ENCODE measurements around the gene SERF2. TPM values are rescaled to one million over a fixed set of nuclear protein-coding genes. Genes with fewer than 3 reads are reported as not detected.

The SERF2 gene
- total and polyA plus RNA-seq, 2 of the 13 experiments (the other 11 are each of a cell fraction or from before 2014, with no cell fraction given), result 811 to 1,257 TPM

DNA sequence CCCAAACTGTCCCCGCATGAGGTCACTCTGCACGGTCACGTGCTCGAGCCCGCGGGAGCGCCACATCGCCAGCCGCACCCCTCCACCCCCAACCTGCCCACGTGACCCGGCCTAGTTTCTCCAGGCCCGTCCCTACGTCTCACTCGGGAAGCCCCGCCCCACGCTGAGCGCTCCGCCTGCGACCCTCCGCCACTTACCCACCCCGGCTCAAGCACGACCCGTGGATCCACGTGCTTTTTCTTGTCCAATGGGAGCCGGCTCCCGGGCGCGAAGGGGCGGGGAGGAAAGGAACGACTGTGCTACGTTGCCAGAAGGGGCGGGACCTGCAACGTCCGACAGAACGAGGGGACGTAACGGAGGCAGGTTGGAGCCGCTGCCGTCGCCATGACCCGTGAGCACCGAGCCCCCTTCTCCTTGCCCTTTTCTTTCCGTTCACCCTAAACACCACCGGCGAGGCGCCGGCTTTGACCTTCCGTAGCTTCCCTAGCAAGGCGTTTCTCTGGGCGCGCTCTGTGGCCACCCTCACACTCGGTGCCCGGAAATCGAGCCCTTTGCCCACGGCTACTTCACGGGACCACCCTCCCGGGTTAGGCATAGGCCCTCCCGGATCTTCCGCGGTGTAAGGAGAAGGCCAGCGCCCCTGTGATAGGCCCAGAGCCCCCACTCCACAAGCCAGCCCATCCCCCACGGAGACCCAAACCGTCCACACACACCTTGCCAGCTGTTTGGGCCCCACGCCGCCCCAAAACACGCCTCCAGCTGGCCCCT, at the start of gene SERF2 (continued):
- TF ChIP-seq, protein P1, sequence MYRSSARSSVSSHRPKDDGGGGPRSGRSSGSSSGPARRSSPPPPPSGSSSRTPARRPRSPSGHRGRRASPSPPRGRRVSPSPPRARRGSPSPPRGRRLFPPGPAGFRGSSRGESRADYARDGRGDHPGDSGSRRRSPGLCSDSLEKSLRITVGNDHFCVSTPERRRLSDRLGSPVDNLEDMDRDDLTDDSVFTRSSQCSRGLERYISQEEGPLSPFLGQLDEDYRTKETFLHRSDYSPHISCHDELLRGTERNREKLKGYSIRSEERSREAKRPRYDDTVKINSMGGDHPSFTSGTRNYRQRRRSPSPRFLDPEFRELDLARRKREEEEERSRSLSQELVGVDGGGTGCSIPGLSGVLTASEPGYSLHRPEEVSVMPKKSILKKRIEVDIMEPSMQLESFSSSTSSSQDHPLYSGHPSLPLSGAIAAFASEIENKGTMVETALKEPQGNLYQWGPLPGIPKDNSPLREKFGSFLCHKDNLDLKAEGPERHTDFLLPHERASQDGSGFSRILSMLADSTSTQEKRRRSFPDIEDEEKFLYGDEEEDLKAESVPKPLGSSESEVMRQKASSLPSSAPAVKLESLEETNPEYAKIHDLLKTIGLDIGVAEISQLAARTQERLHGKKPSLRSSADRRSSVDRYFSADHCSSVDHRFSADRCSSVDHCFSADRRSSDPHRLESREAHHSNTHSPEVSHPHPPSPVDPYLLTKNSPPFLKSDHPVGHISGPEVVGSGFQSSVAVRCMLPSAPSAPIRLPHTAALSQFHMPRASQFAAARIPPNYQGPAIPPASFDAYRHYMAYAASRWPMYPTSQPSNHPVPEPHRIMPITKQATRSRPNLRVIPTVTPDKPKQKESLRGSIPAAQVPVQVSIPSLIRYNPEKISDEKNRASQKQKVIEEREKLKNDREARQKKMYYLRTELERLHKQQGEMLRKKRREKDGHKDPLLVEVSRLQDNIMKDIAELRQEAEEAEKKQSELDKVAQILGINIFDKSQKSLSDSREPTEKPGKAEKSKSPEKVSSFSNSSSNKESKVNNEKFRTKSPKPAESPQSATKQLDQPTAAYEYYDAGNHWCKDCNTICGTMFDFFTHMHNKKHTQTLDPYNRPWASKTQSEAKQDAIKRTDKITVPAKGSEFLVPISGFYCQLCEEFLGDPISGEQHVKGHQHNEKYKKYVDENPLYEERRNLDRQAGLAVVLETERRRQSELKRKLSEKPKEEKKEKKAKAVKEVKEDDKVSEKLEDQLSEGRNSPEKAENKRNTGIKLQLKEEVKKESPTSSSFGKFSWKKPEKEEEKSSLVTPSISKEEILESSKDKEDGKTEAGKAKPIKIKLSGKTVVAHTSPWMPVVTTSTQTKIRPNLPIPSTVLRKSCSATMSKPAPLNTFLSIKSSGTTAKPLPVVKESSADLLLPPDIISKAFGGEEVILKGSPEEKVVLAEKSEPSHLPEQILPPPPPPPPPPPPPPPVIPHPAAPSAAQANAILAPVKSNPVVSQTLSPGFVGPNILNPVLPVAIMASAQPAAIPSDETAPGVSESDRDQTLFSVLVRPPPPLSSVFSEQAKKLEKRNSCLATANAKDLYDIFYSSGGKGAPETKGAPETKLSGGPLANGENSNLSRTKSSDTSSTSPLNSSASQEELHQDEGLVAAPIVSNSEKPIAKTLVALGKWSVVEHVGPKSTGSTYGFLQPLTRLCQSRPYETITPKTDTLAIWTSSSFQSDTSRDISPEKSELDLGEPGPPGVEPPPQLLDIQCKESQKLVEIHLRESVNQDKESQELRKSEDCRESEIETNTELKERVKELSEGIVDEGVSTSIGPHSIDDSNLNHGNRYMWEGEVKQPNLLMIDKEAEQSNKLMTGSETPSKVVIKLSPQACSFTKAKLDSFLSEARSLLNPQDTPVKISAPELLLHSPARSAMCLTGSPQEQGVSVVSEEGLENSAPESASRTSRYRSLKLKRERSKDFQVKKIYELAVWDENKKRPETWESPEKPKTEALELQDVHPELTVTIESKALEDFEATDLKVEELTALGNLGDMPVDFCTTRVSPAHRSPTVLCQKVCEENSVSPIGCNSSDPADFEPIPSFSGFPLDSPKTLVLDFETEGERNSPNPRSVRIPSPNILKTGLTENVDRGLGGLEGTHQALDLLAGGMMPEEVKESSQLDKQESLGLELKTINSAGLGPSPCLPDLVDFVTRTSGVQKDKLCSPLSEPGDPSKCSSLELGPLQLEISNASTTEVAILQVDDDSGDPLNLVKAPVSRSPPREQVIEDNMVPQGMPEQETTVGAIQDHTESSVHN (CRISPR knock-in tag; IDR thresholded peaks at IDR 0.05), result no peak
- TF ChIP-seq HDAC6 (IDR thresholded peaks at IDR 0.05; ENCODE audit: low read depth, low read length), result no peak
- TF ChIP-seq TOE1 (CRISPR knock-in tag; IDR thresholded peaks at IDR 0.05), result no peak
- TF ChIP-seq, protein P2, sequence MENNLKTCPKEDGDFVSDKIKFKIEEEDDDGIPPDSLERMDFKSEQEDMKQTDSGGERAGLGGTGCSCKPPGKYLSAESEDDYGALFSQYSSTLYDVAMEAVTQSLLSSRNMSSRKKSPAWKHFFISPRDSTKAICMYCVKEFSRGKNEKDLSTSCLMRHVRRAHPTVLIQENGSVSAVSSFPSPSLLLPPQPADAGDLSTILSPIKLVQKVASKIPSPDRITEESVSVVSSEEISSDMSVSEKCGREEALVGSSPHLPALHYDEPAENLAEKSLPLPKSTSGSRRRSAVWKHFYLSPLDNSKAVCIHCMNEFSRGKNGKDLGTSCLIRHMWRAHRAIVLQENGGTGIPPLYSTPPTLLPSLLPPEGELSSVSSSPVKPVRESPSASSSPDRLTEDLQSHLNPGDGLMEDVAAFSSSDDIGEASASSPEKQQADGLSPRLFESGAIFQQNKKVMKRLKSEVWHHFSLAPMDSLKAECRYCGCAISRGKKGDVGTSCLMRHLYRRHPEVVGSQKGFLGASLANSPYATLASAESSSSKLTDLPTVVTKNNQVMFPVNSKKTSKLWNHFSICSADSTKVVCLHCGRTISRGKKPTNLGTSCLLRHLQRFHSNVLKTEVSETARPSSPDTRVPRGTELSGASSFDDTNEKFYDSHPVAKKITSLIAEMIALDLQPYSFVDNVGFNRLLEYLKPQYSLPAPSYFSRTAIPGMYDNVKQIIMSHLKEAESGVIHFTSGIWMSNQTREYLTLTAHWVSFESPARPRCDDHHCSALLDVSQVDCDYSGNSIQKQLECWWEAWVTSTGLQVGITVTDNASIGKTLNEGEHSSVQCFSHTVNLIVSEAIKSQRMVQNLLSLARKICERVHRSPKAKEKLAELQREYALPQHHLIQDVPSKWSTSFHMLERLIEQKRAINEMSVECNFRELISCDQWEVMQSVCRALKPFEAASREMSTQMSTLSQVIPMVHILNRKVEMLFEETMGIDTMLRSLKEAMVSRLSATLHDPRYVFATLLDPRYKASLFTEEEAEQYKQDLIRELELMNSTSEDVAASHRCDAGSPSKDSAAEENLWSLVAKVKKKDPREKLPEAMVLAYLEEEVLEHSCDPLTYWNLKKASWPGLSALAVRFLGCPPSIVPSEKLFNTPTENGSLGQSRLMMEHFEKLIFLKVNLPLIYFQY (CRISPR knock-in tag; IDR thresholded peaks at IDR 0.05; ENCODE audit: borderline replicate concordance), result no peak; the same call in 1 of the 2 replicates
- peak; percentile 66; the same call in 1 of the 2 replicates for TF ChIP-seq ZNF891 (CRISPR knock-in tag; IDR thresholded peaks at IDR 0.05)
- TF ChIP-seq, protein P3, sequence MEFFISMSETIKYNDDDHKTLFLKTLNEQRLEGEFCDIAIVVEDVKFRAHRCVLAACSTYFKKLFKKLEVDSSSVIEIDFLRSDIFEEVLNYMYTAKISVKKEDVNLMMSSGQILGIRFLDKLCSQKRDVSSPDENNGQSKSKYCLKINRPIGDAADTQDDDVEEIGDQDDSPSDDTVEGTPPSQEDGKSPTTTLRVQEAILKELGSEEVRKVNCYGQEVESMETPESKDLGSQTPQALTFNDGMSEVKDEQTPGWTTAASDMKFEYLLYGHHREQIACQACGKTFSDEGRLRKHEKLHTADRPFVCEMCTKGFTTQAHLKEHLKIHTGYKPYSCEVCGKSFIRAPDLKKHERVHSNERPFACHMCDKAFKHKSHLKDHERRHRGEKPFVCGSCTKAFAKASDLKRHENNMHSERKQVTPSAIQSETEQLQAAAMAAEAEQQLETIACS (CRISPR knock-in tag; IDR thresholded peaks at IDR 0.05), result peak; percentile 62
- TF ChIP-seq BORCS8-MEF2B (CRISPR knock-in tag; IDR thresholded peaks at IDR 0.05), result no peak; the same call in 1 of the 2 replicates
- TF ChIP-seq, protein P4, sequence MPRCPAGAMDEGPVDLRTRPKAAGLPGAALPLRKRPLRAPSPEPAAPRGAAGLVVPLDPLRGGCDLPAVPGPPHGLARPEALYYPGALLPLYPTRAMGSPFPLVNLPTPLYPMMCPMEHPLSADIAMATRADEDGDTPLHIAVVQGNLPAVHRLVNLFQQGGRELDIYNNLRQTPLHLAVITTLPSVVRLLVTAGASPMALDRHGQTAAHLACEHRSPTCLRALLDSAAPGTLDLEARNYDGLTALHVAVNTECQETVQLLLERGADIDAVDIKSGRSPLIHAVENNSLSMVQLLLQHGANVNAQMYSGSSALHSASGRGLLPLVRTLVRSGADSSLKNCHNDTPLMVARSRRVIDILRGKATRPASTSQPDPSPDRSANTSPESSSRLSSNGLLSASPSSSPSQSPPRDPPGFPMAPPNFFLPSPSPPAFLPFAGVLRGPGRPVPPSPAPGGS (CRISPR knock-in tag; IDR thresholded peaks at IDR 0.05), result no peak
- TF ChIP-seq PHF5A (CRISPR knock-in tag; IDR thresholded peaks at IDR 0.05; ENCODE audit: low read depth, unreplicated experiment), result peak; percentile 31
- no peak for TF ChIP-seq ZNF629 (CRISPR knock-in tag; conservative IDR thresholded peaks at IDR 0.05)
- TF ChIP-seq ZNF616 (CRISPR knock-in tag; IDR thresholded peaks at IDR 0.05; ENCODE audit: low read depth), result 0 out of 2 replicates have a peak, but pooled peaks have one; percentile 34
- no peak for TF ChIP-seq RBM22 (optimal IDR thresholded peaks at IDR 0.05; ENCODE audit: low read length)
- TF ChIP-seq SMAD9 (CRISPR knock-in tag; IDR thresholded peaks at IDR 0.05), result no peak
- 0 out of 2 replicates have a peak, but pooled peaks have one; percentile 49 for TF ChIP-seq ZNF552 (CRISPR knock-in tag; IDR thresholded peaks at IDR 0.05; ENCODE audit: borderline replicate concordance)

All from HepG2 (cell line).